ENCODE results near the gene ADAMTS2.

ADAMTS2 gene

DNA sequence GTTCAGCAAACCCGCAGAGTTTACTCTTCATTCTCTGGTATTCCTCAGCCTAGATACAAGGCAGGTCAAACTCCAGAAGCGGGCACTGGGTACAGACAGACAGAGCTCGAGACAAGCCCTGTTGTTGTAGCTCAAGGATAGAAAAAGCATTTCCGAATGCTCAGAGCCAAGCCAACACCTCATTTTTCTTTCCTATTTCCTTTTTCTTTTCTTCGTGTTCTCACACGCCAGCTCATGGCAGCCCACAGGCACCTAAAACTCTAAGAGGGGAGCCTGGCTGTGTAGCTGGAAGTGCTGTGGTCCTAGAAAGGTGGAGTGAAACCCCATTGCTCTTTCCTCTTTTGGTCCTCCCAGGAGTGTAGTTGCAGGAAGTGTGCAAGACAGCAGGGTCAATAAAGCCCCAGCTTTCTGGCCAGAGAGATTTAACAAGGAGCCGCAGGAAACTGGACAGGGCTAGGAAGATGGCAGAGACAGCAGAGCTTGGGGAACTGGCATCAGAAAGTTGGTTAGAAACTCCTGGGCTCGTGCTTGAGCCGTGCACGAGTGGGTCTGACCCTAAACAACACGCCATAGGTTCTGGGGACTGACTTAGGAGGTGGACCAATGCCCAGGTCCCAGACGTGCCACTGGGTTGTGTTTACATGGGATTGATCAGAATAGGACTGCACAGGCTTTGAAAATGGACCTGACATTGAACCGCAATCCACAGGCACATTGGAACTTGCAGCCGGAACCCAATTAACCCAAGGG lies 41.6 kb downstream of the ADAMTS2 start:
- intact Hi-C loops (cut with DNase I), result no loop called here
- peak in 2 of 10 donors; percentile 47 to 49 for DNase-seq

DNA sequence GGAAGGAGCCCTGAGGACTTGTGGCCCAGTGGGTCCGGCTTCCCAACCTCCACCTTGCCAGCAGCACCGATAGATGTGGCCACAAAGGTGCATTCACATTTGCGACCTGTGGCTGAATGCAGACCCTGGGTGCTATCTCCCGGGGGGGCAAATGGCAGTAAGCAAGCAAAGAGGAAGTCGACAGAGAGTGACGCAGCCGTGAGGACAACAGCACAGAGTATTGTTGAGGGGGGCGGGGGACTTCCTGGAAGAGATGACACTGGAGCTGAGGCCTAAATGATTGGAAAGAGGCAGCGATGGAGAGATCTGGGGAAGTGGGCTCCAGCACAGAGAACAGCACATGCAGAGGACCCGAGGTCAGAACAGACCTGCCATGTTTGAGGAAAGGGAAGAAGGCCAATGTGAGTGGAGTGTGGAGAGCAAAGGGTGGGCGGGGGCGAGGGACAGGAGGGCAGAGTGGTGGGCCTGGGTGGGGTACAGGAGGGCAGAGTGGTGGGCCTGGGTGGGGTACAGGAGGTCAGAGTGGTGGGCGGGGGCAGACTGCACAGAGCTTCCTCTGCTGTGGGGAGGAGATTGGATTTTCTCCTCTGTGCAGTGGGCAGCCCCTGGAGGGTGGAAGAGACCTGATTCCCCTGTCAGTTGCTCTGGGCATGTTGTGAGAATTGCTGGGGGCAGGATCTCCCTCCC lies 42.6 kb downstream of the ADAMTS2 start:
- intact Hi-C loops (cut with DNase I), result no loop called here
- peak in 3 of 10 donors; percentile 8 to 47 (median 32) for DNase-seq

DNA sequence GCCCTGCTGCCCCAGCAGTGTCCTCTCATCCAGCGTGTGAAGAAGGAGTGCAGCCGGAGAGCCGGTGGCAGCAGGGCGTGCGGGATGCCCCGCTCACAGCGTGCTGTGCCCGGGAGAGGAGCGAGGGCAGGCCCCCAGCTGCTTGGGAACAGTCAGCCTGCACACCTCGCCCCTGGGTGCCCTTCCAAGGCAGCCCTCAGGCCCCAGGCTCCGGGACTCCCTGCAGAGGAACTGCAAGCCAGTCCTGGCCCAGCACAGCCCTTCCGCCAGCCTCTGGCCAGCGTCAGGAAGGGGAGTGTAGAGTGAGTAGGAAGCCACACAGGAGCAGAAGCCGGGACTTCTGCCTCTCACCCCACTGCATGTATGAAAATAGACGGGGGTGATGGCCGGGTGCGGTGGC lies 43.5 kb downstream of the ADAMTS2 start:
- peak in 2 of 10 donors; percentile 53 to 78 for DNase-seq
- intact Hi-C loops (cut with DNase I), result no loop called here

- intact Hi-C loops (cut with DNase I), result no loop called here
- DNase-seq, result peak in 2 of 10 donors; percentile 21 to 30
These were observed 43.9 kb downstream of the ADAMTS2 start for GRCh38 chr5:179301376-179301775.

- intact Hi-C loops (cut with DNase I), result no loop called here
These were observed 44.6 kb downstream of the ADAMTS2 start for GRCh38 chr5:179300581-179301180.

GRCh38 chr5:179298181-179298993 lies 46.9 kb downstream of the ADAMTS2 start:
- intact Hi-C loops (cut with DNase I), result no loop called here
- peak in 3 of 10 donors; percentile 8 to 39 (median 22) for DNase-seq

More at GRCh38 chr5:179300581-179301180, 44.6 kb downstream of the ADAMTS2 start:
- peak in 3 of 10 donors; percentile 15 to 41 (median 21) for DNase-seq

DNA sequence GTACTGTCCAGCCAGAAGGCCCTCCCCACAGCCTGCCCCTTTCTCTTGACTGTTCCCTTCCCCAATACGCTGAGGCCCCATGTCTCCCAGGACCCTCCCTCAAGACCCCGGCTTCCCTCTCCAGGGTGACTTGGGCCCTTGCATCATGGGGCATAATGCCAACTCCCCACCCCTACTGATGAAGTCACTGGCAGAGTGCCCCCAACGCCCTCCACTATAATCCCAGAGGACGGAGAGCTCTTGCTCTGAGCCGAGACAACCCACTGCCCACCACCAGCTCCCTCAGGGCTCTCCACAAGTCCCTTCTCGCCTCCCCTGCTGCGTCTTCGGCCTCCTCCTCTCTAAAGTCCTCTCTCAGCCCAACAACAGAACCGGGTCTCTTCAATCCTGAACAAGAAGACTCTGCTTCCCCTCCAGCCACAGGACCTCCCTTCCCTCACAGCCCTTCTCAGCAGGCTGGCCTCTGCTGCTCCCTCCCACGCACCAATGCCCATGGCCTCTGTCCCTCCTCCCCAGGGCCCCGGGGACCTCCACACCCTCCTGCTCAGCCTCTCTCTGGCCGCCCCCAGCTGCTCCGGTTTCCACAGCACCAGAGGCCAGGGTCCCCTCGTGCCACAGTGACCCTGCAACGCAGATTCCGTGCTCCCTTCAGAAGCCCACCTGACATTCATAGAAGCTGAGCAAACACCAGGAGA lies 47.6 kb downstream of the ADAMTS2 start:
- intact Hi-C loops (cut with DNase I), result no loop called here
- peak in 3 of 10 donors; percentile 55 to 74 (median 72) for DNase-seq

DNA sequence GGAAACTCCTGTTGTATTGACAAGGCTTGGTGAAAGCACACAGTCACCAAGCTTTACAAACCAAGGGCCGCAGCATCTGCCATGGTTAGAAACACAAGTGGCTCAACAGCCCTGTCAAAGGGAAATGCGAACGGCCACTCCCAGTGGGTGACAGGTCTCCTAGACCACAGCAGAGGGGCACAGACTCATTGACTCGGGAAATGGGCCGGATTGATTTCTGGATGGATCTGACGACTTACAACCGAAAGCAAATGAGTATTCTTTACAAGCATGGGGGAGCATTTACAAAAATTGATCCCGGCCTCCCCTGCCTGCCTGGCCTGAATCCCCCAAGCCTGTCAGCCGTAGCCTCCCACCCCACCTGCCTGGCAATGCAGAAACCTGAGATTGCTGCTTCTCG lies 48.2 kb downstream of the ADAMTS2 start:
- DNase-seq, result peak in 2 of 10 donors; percentile 40 to 46
- intact Hi-C loops (cut with DNase I), result no loop called here

GRCh38 chr5:179296150-179296821 lies 49.0 kb downstream of the ADAMTS2 start:
- peak in 4 of 10 donors; percentile 20 to 72 (median 56) for DNase-seq

DNA sequence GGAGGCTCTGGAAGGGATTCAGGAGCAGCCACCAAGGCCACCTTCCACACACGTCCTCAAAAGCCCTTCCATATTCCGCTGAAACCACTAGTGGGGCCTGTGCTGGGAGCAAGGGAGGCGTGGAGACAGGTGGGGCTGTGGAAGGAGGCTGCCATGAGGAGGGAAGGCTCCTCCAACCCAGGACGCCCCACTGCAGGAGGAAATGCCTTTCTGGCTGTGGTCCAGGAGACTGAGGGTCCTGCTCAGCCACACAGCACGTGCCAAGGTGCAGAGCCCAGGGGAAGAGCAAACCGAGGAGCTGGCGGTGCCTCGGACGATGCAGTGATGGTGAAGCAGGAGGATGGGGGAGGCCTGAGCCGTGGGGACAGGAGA lies 49.5 kb downstream of the ADAMTS2 start:
- DNase-seq, result peak in 2 of 10 donors; percentile 17 to 57
- intact Hi-C loops (cut with DNase I), result no loop called here

More at GRCh38 chr5:179296150-179296821, 49.0 kb downstream of the ADAMTS2 start:
- intact Hi-C loops (cut with DNase I), result no loop called here

DNA sequence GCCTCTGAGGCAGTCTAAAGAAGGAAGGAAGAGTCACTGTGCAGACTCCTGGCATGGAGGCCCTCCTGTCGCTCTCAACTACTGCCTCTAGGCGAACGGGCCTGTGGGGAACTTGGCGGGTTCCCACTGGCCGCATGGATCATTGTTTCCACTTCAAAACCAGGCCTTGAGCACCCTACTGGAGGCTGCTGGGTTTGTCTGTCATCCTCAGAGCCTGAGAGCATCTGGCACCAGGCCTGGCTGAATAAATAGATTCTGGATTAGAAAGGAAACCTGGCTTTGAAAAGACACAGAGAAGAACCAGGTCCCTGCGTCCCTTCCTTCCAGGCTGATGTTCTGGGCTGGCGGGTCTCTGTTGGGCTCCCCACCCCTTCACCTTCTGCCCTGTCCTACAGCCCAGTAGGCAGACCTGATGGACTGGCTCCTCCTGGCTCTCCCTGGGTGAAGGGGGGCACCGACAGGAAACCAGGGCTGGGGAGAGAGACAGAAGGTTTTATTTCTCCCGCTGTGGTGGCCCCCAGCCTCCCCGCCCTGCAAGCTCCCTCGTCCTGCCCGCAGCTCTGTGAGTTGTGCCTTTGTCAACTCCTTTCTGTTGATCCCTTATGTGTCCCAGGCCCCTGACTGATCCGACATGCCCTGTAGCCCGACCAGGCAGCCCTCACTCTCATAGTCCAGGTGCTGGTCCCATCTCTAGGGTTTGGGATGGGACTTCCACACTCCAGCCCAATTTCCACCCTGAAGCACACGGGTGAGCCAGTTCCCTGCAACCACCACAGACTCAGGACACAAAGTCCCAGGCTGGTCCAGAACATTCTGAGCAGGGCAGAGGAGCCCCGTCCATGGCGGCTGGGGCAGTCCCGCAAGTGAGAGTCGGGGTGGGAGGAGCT lies 50.1 kb downstream of the ADAMTS2 start:
- peak in 4 of 10 donors; percentile 22 to 76 (median 49) for DNase-seq
- intact Hi-C loops (cut with DNase I), result no loop called here

GRCh38 chr5:179294131-179294780 lies 51.0 kb downstream of the ADAMTS2 start:
- peak in 4 of 10 donors; percentile 23 to 76 (median 43) for DNase-seq
- intact Hi-C loops (cut with DNase I), result no loop called here

- intact Hi-C loops (cut with DNase I), result no loop called here
- peak in 4 of 10 donors; percentile 23 to 71 (median 53) for DNase-seq
These were observed 52.3 kb downstream of the ADAMTS2 start for GRCh38 chr5:179292681-179293635.

DNA sequence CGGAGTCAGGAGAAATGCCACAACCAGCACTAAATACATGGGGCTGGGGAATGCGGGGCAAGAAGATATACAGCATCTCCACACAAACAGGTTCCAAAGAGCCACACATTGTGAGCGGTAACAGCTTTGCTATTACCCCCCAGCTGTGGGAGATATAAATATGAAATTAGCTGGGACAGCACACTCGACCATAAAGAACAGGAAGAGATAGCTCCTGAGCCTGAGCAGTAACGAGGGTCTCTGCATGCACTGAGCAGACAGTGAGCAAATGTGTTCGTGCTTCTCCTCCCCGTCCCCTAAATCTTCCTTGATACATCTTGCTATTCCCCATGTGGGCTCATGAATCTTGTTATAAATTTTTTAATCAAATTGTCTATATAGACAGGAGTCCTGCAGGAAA lies 53.1 kb downstream of the ADAMTS2 start:
- intact Hi-C loops (cut with DNase I), result no loop called here
- DNase-seq, result peak in 1 of 10 donors; percentile 28

DNA sequence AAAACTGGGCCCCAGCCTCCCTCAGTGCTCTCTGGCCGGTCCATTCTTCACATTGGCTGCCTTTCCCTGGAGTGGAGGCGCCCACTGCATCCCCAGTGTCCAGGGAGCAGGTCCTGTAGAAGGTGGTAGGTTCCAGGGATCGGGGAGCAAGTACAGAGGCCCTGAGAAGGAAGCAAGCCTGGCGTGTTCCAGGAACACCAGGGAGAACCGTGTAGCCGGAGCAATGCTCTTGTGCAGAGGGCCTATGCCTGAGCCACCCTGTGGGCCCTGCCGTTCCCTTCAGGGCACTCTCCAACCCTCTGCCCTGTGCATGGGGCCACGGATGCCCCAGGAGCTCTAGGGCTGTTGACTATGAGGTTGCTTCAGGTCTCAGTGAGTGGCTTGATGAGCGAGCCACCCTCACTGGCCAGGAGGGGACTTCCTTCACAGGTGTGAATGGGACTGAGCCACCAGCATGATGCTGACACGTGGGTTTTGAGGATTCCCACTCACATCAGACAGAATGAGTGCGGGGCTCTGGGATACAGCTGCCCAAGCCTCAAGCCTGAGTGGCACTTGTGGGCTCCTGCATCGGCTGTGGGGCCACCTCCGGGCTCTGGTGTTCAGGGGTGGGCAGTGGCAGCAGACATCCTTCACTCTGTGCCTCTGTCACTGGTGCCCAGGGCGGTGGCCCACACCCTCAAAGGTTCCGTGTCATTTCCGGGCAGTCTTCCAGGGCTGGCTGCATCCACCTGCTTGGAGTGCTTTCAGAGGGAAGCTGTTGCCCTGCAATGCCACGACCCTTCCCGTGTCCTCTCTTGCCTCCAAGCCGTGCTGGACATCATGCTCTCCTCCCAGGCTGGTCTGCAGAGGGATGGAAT lies 54.4 kb downstream of the ADAMTS2 start:
- intact Hi-C loops (cut with DNase I), result no loop called here
- peak in 4 of 10 donors; percentile 20 to 70 (median 52) for DNase-seq

All from posterior cingulate gyrus (tissue), 11 donors.